ENCODE results near the gene GATA5.
"Not testable (repeated sequence)": the region's sequence is repeated elsewhere in the genome, so short reads cannot be mapped to it uniquely, and the experiment has no call there.

GATA5 gene

GRCh38 chr20:62503401-62504178 is 27.8 kb upstream of the GATA5 start:
- DNase-seq, result no peak

- no peak for DNase-seq
These were observed 26.8 kb upstream of the GATA5 start for GRCh38 chr20:62502496-62503095.

GRCh38 chr20:62501801-62502495 is 26.2 kb upstream of the GATA5 start:
- DNase-seq, result peak; percentile 57 to 81

- peak; percentile 75 to 81 for DNase-seq
These were observed 24.6 kb upstream of the GATA5 start for GRCh38 chr20:62500237-62500864.

GRCh38 chr20:62499758-62500236 is 24.0 kb upstream of the GATA5 start:
- DNase-seq, result no peak

- DNase-seq, result no peak
These were observed 23.1 kb upstream of the GATA5 start for GRCh38 chr20:62498874-62499273.

GRCh38 chr20:62496568-62497218 is 20.9 kb upstream of the GATA5 start:
- peak; percentile 15 to 39 for DNase-seq

- DNase-seq, result no peak
These were observed 20.2 kb upstream of the GATA5 start for GRCh38 chr20:62495749-62496567.

- DNase-seq, result no peak
These were observed 19.4 kb upstream of the GATA5 start for GRCh38 chr20:62494980-62495748.

- no peak for DNase-seq
These were observed 18.7 kb upstream of the GATA5 start for GRCh38 chr20:62494537-62494936.

- DNase-seq, result no peak
These were observed 18.1 kb upstream of the GATA5 start for GRCh38 chr20:62493886-62494285.

- DNase-seq, result no peak
These were observed 17.6 kb upstream of the GATA5 start for GRCh38 chr20:62493253-62493885.

GRCh38 chr20:62492711-62493110 is 16.9 kb upstream of the GATA5 start:
- DNase-seq, result no peak

- DNase-seq, result not testable (repeated sequence)
These were observed 15.0 kb upstream of the GATA5 start for GRCh38 chr20:62490783-62491182.

- DNase-seq, result no peak
These were observed 14.1 kb upstream of the GATA5 start for GRCh38 chr20:62489932-62490263.

GRCh38 chr20:62489186-62489931 is 13.6 kb upstream of the GATA5 start:
- DNase-seq, result no peak

- DNase-seq, result no peak
These were observed 12.7 kb upstream of the GATA5 start for GRCh38 chr20:62488470-62488869.

- no peak for DNase-seq
These were observed 12.0 kb upstream of the GATA5 start for GRCh38 chr20:62487561-62488354.

GRCh38 chr20:62487118-62487517 is 11.3 kb upstream of the GATA5 start:
- DNase-seq, result no peak
